ENCODE data around the gene B4GALT6. TPM values are rescaled to one million over a fixed set of nuclear protein-coding genes. Genes with fewer than 3 reads are reported as not detected.

The B4GALT6 gene
- total RNA-seq, 4 donors from 2014 or later, result 3.0 to 6.5 (median 4.9) TPM

DNA sequence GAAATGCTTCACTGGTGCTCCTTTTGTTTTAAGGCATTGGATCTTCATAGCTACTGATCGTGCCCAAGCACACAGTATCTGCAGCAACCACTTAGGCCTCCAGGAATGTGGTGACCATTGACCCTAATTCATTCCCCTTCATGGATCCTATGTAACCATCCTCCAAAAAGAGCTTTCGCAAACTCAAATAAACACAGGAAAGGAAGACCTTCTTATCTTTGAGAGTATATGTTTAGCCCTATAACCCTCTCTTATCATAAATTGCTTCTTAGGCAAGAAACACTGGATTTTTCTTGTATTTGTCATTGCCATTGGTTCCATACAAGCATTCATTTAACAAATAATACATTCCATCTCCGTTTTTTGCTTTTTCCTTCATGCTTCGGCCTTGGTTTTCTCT is 96.9 kb downstream of the B4GALT6 start:
- TF ChIP-seq, protein P1, sequence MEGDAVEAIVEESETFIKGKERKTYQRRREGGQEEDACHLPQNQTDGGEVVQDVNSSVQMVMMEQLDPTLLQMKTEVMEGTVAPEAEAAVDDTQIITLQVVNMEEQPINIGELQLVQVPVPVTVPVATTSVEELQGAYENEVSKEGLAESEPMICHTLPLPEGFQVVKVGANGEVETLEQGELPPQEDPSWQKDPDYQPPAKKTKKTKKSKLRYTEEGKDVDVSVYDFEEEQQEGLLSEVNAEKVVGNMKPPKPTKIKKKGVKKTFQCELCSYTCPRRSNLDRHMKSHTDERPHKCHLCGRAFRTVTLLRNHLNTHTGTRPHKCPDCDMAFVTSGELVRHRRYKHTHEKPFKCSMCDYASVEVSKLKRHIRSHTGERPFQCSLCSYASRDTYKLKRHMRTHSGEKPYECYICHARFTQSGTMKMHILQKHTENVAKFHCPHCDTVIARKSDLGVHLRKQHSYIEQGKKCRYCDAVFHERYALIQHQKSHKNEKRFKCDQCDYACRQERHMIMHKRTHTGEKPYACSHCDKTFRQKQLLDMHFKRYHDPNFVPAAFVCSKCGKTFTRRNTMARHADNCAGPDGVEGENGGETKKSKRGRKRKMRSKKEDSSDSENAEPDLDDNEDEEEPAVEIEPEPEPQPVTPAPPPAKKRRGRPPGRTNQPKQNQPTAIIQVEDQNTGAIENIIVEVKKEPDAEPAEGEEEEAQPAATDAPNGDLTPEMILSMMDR (IDR thresholded peaks at IDR 0.05), result no peak
- no peak for DNase-seq (ENCODE audit: low spot score)
- no peak for ATAC-seq (ENCODE audit: low FRiP score)

DNA sequence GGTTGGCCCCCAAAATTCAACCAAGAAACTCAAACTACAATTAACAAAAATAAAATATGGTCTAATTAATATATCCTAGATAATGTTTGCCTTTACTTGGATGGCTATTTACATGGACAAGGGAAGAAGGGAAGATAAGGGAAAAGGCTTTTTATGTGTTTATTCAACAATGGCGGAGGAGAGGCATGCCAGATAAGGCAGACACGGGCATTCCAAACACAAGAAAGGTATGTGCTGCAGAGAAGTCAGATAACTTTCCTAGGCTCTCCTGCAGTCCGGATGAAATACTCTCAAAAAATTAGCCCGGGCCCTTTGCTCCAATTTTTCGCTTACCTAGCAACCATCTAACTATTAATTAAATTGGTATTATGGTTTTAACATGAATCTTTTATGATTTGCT is 97.8 kb downstream of the B4GALT6 start:
- no peak for ATAC-seq (ENCODE audit: low FRiP score)
- TF ChIP-seq, protein P1 (IDR thresholded peaks at IDR 0.05), result no peak
- no peak for DNase-seq (ENCODE audit: low spot score)

DNA sequence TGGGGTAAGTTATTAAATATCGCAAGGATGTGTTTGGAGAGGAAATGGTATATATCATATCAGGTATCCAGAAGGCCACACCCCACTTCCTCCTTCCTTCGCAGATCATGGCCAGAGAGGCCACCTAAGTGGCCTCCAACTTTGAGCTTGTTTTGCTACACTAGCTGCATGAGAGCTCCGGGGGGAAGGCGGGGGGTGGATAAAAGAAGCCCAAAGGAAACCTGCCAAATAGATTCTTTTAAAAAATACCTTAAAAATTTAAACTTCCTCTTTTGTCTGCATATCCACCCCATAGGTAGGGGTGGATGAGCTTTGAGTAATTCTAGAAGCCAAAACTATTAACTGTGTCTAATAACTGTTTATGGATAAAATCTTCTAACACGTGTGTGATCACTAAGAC is 98.4 kb downstream of the B4GALT6 start:
- TF ChIP-seq, protein P1 (IDR thresholded peaks at IDR 0.05), result no peak
- DNase-seq (ENCODE audit: low spot score), result no peak
- no peak for ATAC-seq (ENCODE audit: low FRiP score)

DNA sequence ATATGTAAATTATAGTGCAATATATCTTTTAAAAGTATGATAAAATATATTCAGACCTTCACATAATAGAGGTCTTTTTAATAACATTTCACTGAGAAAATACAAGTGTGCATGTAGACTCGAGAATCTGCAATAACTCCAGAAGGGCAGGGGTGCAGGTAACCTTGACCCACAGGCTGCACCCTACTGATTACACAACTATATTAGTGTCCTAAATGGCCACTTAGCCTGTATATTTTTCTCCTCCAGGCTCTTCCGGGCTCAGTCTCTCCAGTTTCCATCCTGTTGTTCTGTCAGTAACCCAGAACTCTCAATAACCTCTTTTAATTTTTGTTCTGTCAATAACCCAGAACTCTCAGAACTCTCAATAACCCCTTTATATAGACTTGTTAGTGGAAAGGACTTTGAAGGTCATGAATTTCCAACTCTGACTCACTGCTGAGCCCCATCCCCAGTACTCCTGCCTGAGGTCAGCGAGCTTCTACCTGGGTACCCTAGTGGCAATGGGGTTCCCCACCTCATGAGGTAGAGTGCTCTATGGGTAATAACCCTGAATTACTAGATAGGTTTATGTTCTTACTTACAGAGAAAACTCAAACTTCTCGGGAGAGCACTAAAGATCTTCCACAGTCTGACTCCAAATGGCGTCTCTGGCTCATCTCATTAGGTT is 101.1 kb downstream of the B4GALT6 start:
- TF ChIP-seq, protein P1 (IDR thresholded peaks at IDR 0.05), result no peak
- ATAC-seq (ENCODE audit: low FRiP score) (no peak), DNase-seq (ENCODE audit: low spot score) (no peak)

DNA sequence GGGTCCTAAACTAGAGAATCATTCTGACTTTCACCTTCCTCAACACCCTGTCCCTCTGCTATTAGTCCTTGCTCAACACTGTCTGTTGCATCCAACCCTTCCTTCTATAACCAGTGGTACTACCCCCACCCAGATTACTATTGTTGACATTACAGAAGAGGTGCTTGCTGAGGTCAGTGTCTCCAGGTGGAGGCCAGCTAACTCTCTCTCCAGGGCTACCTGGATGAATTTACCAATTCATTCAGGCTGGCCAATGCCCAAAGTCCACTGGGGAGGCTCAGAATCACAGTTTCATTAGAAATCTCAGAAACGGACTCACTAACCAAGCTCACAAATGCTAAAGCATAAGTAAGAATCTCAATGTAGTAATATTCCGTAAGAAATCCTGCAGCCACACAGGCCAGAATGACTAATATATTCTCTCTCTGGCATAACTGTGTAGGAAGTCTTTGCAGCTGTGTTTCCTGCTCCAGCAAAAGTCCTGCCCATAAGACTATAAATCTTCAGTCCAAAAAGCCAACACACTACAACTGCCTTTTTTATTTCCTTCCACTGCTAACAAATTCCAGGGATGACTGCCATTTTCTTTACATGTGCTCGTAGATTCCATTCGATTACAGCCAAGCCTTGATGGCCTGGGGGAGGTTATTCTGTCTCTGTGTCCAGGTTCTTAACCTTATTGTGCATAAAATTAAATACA is 102.7 kb downstream of the B4GALT6 start:
- ATAC-seq (ENCODE audit: low FRiP score) (no peak), DNase-seq (ENCODE audit: low spot score) (no peak)
- TF ChIP-seq, protein P1 (IDR thresholded peaks at IDR 0.05), result no peak

DNA sequence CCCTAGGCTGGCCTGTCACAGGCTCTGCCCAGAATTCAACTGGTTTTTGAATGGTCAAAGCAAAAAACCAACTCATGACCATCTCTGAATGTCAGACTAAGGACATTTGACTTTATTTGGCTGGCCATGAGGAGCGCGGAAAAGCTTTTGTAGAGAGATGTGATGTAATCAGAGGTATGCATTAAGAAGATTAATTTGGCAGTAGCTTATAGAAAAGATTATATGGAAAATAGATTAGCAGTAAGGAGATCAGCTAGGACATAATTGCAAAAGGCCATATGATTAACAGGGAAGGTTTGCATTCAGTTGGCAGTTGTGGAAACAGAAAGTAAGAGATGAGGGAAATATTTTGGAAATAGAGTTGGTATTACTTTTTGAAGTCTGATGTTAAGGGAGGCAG is 105.0 kb downstream of the B4GALT6 start:
- DNase-seq (ENCODE audit: low spot score) (no peak), ATAC-seq (ENCODE audit: low FRiP score) (no peak)
- TF ChIP-seq, protein P1 (IDR thresholded peaks at IDR 0.05), result no peak

DNA sequence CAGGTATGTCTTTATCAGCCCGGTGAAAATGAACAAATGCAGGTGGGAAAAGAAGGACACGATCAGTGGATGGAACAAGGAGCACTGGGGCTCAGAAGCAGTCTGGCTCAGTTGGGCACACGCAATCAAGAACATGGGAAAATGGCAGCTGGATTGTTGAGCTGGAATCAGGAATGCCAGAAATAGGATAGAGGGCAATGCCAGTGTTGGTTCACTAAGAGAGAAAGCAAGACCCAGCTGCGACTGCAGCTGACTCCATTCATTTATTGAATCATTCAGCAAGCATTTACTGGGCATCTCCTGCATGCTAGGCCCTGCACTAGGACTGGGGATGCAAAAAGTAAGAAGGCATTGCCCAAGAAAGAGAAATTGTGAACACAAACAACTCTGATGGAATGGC is 106.3 kb downstream of the B4GALT6 start:
- TF ChIP-seq, protein P1 (IDR thresholded peaks at IDR 0.05), result no peak
- ATAC-seq (ENCODE audit: low FRiP score) (no peak), DNase-seq (ENCODE audit: low spot score) (no peak)
